K562 treated with DMSO at 1 percent for 48 hours (cell line): ENCODE data around the gene TRIM40. TPM values are rescaled to one million over a fixed set of nuclear protein-coding genes. Genes with fewer than 3 reads are reported as not detected.

Source experiments
- total RNA-seq: library from RNA; unstranded; fragments of 300-600 nt; gene quantifications from 2 replicates; pipeline ENCODE4 v1.2.3, GENCODE V29; 2022; ENCODE audit warnings: low replicate concordance; ENCODE audit errors: extremely low read depth

Gene TRIM40, protein sequence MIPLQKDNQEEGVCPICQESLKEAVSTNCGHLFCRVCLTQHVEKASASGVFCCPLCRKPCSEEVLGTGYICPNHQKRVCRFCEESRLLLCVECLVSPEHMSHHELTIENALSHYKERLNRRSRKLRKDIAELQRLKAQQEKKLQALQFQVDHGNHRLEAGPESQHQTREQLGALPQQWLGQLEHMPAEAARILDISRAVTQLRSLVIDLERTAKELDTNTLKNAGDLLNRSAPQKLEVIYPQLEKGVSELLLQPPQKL
- total RNA-seq: not detected in 2 replicates

DNA sequence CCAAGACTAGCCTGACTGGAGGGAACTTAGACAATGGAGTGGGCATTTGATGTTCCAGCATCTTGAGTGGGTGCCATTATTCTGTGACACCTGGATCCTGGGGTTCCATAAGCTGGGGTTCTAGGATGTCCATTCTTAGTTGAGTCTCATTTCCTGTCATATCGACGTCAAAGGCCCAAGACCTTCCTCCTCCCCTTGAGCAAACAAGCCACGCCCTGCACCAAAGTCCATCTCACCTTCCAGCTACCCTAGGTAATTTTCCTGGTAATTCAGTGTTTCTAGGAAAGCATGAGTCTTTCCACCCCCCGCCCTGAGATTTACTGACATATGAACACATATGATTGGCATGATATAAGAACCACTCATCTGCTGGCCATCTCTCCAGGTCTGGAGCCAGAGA lies at the start of gene TRIM40:
Gene TRIM40, plus strand, starts transcription at position 384 of the 400 bp plus-strand sequence. CDS start 897 bp downstream, outside the sequence.

DNA sequence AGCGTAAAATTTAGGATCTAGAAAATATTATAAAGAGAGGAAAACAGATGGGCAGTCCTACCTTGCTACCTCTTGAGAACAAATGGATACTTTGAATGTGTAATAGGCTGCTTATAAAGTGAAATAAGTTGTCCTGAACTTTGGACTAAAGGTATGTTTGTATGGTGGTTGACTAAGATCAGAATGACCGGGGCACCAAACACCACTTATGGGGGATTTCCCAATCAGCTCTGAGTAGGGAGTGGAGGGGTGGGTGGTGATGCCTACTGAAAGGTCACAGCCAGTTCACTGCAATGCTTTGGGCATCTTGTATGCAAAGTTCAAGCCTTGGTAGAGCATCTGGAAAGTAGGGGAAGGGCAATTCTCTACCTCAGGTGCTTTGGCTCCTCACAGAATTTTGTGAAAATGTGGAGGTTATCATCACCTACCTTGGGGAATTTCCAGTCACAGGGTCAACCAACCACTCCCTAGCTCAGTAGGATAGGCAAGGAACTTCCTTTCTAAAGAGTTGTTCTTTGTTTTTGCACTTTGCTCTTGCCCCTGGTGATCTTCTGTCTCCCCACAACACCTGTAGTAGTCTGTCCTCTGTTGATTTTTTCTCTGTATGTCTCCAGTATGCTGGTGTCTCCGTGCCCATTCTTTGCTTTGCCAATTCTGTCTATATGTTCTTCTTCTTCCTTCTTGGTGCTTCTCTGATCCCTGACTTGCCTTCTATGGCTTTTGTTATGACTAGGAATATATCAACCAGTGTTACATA lies 22.8 kb upstream of the TRIM40 start, which contains the start of gene TRIM31:
Gene TRIM31, minus strand, starts transcription at position 88 of the 757 bp plus-strand sequence. CDS start 285 bp downstream, outside the sequence.

GRCh38 chr6:30160785-30161531 lies 25.0 kb downstream of the TRIM40 start, which contains the start of gene TRIM10:
Gene TRIM10 (minus strand): TSS chr6:30161211. CDS start chr6:30160858, 353 bp downstream.

GRCh38 chr6:30163090-30163917 lies 27.4 kb downstream of the TRIM40 start, which contains the start of gene TRIM15:
Gene TRIM15 (plus strand): TSS chr6:30163546. CDS start chr6:30163685, 139 bp downstream.

Other genes starting within 250 kb of the TRIM40 start
- gene HLA-A, start 193.6 kb upstream of the TRIM40 start, total RNA-seq: not detected in 2 replicates
- gene POLR1H, start 74.9 kb upstream of the TRIM40 start, total RNA-seq: not detected in 2 replicates
- gene PPP1R11, start 68.9 kb upstream of the TRIM40 start, total RNA-seq: not detected in 2 replicates
- not detected in 2 replicates for gene RNF39, start 60.4 kb upstream of the TRIM40 start, total RNA-seq
- not detected in 2 replicates for gene TRIM31, start 23.1 kb upstream of the TRIM40 start, total RNA-seq
- gene TRIM10, start 25.1 kb downstream of the TRIM40 start, total RNA-seq: not detected in 2 replicates
- gene TRIM15, start 27.4 kb downstream of the TRIM40 start, total RNA-seq: not detected in 2 replicates
- gene TRIM26, start 77.3 kb downstream of the TRIM40 start, total RNA-seq: not detected in 2 replicates
- gene TRIM39, start 190.8 kb downstream of the TRIM40 start, total RNA-seq: not detected in 2 replicates
- not detected in 2 replicates for gene RPP21, start 209.0 kb downstream of the TRIM40 start, total RNA-seq